Cardiac muscle cell (in vitro differentiated cells and primary cell): ENCODE measurements around the gene PAX9. TPM values are rescaled to one million over a fixed set of nuclear protein-coding genes. Genes with fewer than 3 reads are reported as not detected.

ENCODE experiments used
- DNase-seq, 2 donors: peaks; one replicate each; pipeline versions ENCODE4 v3.0.0 to v3.0.0-alpha.2; 2010 to 2017; ENCODE audit warnings: low read depth in 1 of 2, low spot score in 1 of 2
- H3K27ac ChIP-seq: fragments of 200-600 bp; sonication (generic); 2 replicates; pipeline ENCODE4 v1.5.1; 2016
- H3K27me3 ChIP-seq: fragments of 200-600 bp; sonication (generic); 2 replicates; pipeline ENCODE4 v1.6.0; 2016; ENCODE audit warnings: control low read depth
- H3K36me3 ChIP-seq: fragments of 200-600 bp; sonication (generic); 2 replicates; pipeline ENCODE4 v1.5.1; 2016; ENCODE audit warnings: control low read depth
- H3K4me1 ChIP-seq: fragments of 200-600 bp; sonication (generic); 2 replicates; pipeline ENCODE4 v1.8.1; 2017; ENCODE audit warnings: low read depth, mild to moderate bottlenecking, mixed run types
- H3K4me3 ChIP-seq: fragments of 200-600 bp; sonication (generic); 2 replicates; pipeline ENCODE4 v1.5.1; 2016; ENCODE audit warnings: mild to moderate bottlenecking
- H3K9me3 ChIP-seq: fragments of 200-600 bp; sonication (generic); 2 replicates; pipeline ENCODE4 v1.5.1; 2017; ENCODE audit warnings: low read depth, mild to moderate bottlenecking, control low read depth
- CTCF ChIP-seq: IDR thresholded peaks from 2 replicates; pipeline ENCODE4 v1.5.1; 2012; ENCODE audit warnings: low read depth, mild to moderate bottlenecking, low read length
- polyA plus RNA-seq: library from polyadenylated mRNA; unstranded; fragments of >200 nt; fragmentation: Nextera tagmentation; extraction: Ambion mirVana; gene quantifications from 2 replicates; pipeline ENCODE4 v1.2.1, GENCODE V29; 2016
- total RNA-seq: library from RNA; depleted of rRNA; stranded (reverse); fragments of >200 nt; gene quantifications from 2 replicates; pipeline ENCODE4 v1.2.3, GENCODE V29; 2016

PAX9 gene
- total and polyA plus RNA-seq, 2 experiments from 2014 or later: 0.32 TPM; not detected in 1

- peak overlapping the region; percentile 59 for H3K4me3 ChIP-seq
- peaks cover 22% of the 10 kb centered on the region for H3K4me1 ChIP-seq
- no peaks in the 10 kb centered on the region for H3K9me3 ChIP-seq
- no peaks in the 10 kb centered on the region for H3K36me3 ChIP-seq
- TF ChIP-seq CTCF: no peak
- H3K27me3 ChIP-seq: peaks cover 100% of the 10 kb centered on the region
- no peak overlapping the region for H3K27ac ChIP-seq
- no peak for DNase-seq
Observed at GRCh38 chr14:36663404-36664321, 2.0 kb downstream of the PAX9 start.

- Histone ChIP-seq H3K36me3 (no peaks in the 10 kb centered on the region), H3K9me3 (no peaks in the 10 kb centered on the region), H3K27me3 (peaks cover 100% of the 10 kb centered on the region), H3K4me3 (no peak overlapping the region), H3K4me1 (peaks cover 22% of the 10 kb centered on the region), H3K27ac (no peak overlapping the region)
- no peak for DNase-seq
- TF ChIP-seq CTCF: no peak
Observed at GRCh38 chr14:36664322-36665193, 2.9 kb downstream of the PAX9 start.

GRCh38 chr14:36665887-36666415 is 4.3 kb downstream of the PAX9 start:
- DNase-seq: no peak
- H3K4me3 ChIP-seq: no peak overlapping the region
- H3K27ac ChIP-seq: no peak overlapping the region
- H3K36me3 ChIP-seq: no peaks in the 10 kb centered on the region
- no peak for TF ChIP-seq CTCF
- H3K9me3 ChIP-seq: no peaks in the 10 kb centered on the region
- H3K4me1 ChIP-seq: peaks cover 22% of the 10 kb centered on the region
- peaks cover 100% of the 10 kb centered on the region for H3K27me3 ChIP-seq

GRCh38 chr14:36666416-36667206 is 5.0 kb downstream of the PAX9 start:
- H3K4me3 ChIP-seq: peak overlapping the region; percentile 18
- DNase-seq: no peak

More at GRCh38 chr14:36666416-36667206, 5.0 kb downstream of the PAX9 start:
- Histone ChIP-seq H3K9me3 (no peaks in the 10 kb centered on the region), H3K36me3 (no peaks in the 10 kb centered on the region), H3K27ac (no peak overlapping the region), H3K27me3 (peaks cover 100% of the 10 kb centered on the region), H3K4me1 (peaks cover 18% of the 10 kb centered on the region)
- no peak for TF ChIP-seq CTCF
